NCI-H748 treated with DMSO at 0.1 percent for 48 hours (cell line): ENCODE data around the gene SF3A1.

Experiments
- DNase-seq: peaks from one replicate; lab custom pipeline; 2025; lab: John Stamatoyannopoulos, UW

Gene SF3A1

GRCh38 chr22:30286813-30287647 lies 69.7 kb downstream of the SF3A1 start:
- peak; percentile 0 for DNase-seq

- DNase-seq: no peak
These were observed 70.4 kb downstream of the SF3A1 start for GRCh38 chr22:30286331-30286730.

- no peak for DNase-seq
These were observed 70.9 kb downstream of the SF3A1 start for GRCh38 chr22:30285846-30286200.

- DNase-seq: no peak
These were observed 71.4 kb downstream of the SF3A1 start for GRCh38 chr22:30285176-30285845.

GRCh38 chr22:30284666-30285065 lies 72.0 kb downstream of the SF3A1 start:
- DNase-seq: no peak

GRCh38 chr22:30284172-30284571 lies 72.5 kb downstream of the SF3A1 start:
- no peak for DNase-seq

GRCh38 chr22:30283342-30283741 lies 73.4 kb downstream of the SF3A1 start:
- DNase-seq: no peak

GRCh38 chr22:30282616-30283046 lies 74.1 kb downstream of the SF3A1 start:
- DNase-seq: no peak
